ENCODE results near the gene NIPBL. TPM values are rescaled to one million over a fixed set of nuclear protein-coding genes. Genes with fewer than 3 reads are reported as not detected.
"Not testable (repeated sequence)": the region's sequence is repeated elsewhere in the genome, so short reads cannot be mapped to it uniquely, and the experiment has no call there.

The NIPBL gene
- total RNA-seq, 1 experiment from 2014 or later = 69.5 TPM

- H3K36me3 ChIP-seq (ENCODE audit: insufficient read depth, low read length, poor library complexity, severe bottlenecking) = no peaks in the 10 kb centered on the region
- no peak for TF ChIP-seq CTCF (conservative IDR thresholded peaks at IDR 0.05; ENCODE audit: low read depth, low read length)
- no peak for TF ChIP-seq EZH2 (IDR thresholded peaks at IDR 0.05; ENCODE audit: borderline replicate concordance, low read depth, low read length, poor library complexity, severe bottlenecking)
- DNase-seq (ENCODE audit: low spot score) = no peak
- peaks cover 12% of the 10 kb centered on the region for H3K9me3 ChIP-seq (ENCODE audit: low read depth, low read length, poor library complexity, severe bottlenecking)
- BruUV-seq (replicated peaks) = no TSS peak
- intact Hi-C loops (cut with micrococcal nuclease; ENCODE audit: unreplicated experiment) = no loop called here
- no peaks in the 10 kb centered on the region for H3K27me3 ChIP-seq (replicated peaks; ENCODE audit: insufficient read depth, low read depth, low read length, poor library complexity)
- H3K4me3 ChIP-seq (ENCODE audit: low read depth, low read length, poor library complexity, severe bottlenecking) = no peak overlapping the region
- H3K4me1 ChIP-seq (ENCODE audit: insufficient read depth, low read length, poor library complexity, severe bottlenecking) = no peaks in the 10 kb centered on the region
- no peak overlapping the region for H3K27ac ChIP-seq (ENCODE audit: low read depth, low read length, poor library complexity, severe bottlenecking)
- ChIA-PET POLR2A (ENCODE audit: low non-redundant PET) (no interaction called here), CTCF (no interaction called here)
These were observed 21.0 kb downstream of the NIPBL start for GRCh38 chr5:36897616-36898015.

- POLR2A ChIA-PET (ENCODE audit: low non-redundant PET) = no interaction called here
These were observed 23.3 kb downstream of the NIPBL start for GRCh38 chr5:36899860-36900259.

GRCh38 chr5:36900283-36900682, 23.7 kb downstream of the NIPBL start:
- no peak for TF ChIP-seq CTCF (conservative IDR thresholded peaks at IDR 0.05; ENCODE audit: low read depth, low read length)
- no peak for TF ChIP-seq EZH2 (IDR thresholded peaks at IDR 0.05; ENCODE audit: borderline replicate concordance, low read depth, low read length, poor library complexity, severe bottlenecking)
- BruUV-seq (replicated peaks) = no TSS peak
- H3K4me1 ChIP-seq (ENCODE audit: insufficient read depth, low read length, poor library complexity, severe bottlenecking) = no peaks in the 10 kb centered on the region
- intact Hi-C loops (cut with micrococcal nuclease; ENCODE audit: unreplicated experiment) = no loop called here
- peaks cover 17% of the 10 kb centered on the region for H3K9me3 ChIP-seq (ENCODE audit: low read depth, low read length, poor library complexity, severe bottlenecking)
- POLR2A ChIA-PET (ENCODE audit: low non-redundant PET) = no interaction called here
- CTCF ChIA-PET = no interaction called here
- no peaks in the 10 kb centered on the region for H3K27me3 ChIP-seq (replicated peaks; ENCODE audit: insufficient read depth, low read depth, low read length, poor library complexity)
- no peak overlapping the region for H3K27ac ChIP-seq (ENCODE audit: low read depth, low read length, poor library complexity, severe bottlenecking)
- no peak for DNase-seq (ENCODE audit: low spot score)
- no peaks in the 10 kb centered on the region for H3K36me3 ChIP-seq (ENCODE audit: insufficient read depth, low read length, poor library complexity, severe bottlenecking)
- H3K4me3 ChIP-seq (ENCODE audit: low read depth, low read length, poor library complexity, severe bottlenecking) = no peak overlapping the region

More at GRCh38 chr5:36899860-36900259, 23.3 kb downstream of the NIPBL start:
- H3K27ac ChIP-seq (ENCODE audit: low read depth, low read length, poor library complexity, severe bottlenecking) = no peak overlapping the region
- DNase-seq (ENCODE audit: low spot score) = no peak
- BruUV-seq (replicated peaks) = no TSS peak
- TF ChIP-seq CTCF (conservative IDR thresholded peaks at IDR 0.05; ENCODE audit: low read depth, low read length) = no peak
- TF ChIP-seq EZH2 (IDR thresholded peaks at IDR 0.05; ENCODE audit: borderline replicate concordance, low read depth, low read length, poor library complexity, severe bottlenecking) = no peak
- CTCF ChIA-PET = no interaction called here
- no peaks in the 10 kb centered on the region for H3K36me3 ChIP-seq (ENCODE audit: insufficient read depth, low read length, poor library complexity, severe bottlenecking)
- intact Hi-C loops (cut with micrococcal nuclease; ENCODE audit: unreplicated experiment) = no loop called here
- H3K9me3 ChIP-seq (ENCODE audit: low read depth, low read length, poor library complexity, severe bottlenecking) = peaks cover 17% of the 10 kb centered on the region
- H3K4me3 ChIP-seq (ENCODE audit: low read depth, low read length, poor library complexity, severe bottlenecking) = no peak overlapping the region
- no peaks in the 10 kb centered on the region for H3K4me1 ChIP-seq (ENCODE audit: insufficient read depth, low read length, poor library complexity, severe bottlenecking)
- H3K27me3 ChIP-seq (replicated peaks; ENCODE audit: insufficient read depth, low read depth, low read length, poor library complexity) = no peaks in the 10 kb centered on the region

GRCh38 chr5:36901077-36901476, 24.5 kb downstream of the NIPBL start:
- H3K4me1 ChIP-seq (ENCODE audit: insufficient read depth, low read length, poor library complexity, severe bottlenecking); H3K27ac ChIP-seq (ENCODE audit: low read depth, low read length, poor library complexity, severe bottlenecking); BruUV-seq (replicated peaks); POLR2A ChIA-PET (ENCODE audit: low non-redundant PET); H3K27me3 ChIP-seq (replicated peaks; ENCODE audit: insufficient read depth, low read depth, low read length, poor library complexity); CTCF ChIA-PET; DNase-seq (ENCODE audit: low spot score); H3K4me3 ChIP-seq (ENCODE audit: low read depth, low read length, poor library complexity, severe bottlenecking); H3K36me3 ChIP-seq (ENCODE audit: insufficient read depth, low read length, poor library complexity, severe bottlenecking); intact Hi-C loops (cut with micrococcal nuclease; ENCODE audit: unreplicated experiment): not testable (repeated sequence)
- peaks cover 17% of the 10 kb centered on the region for H3K9me3 ChIP-seq (ENCODE audit: low read depth, low read length, poor library complexity, severe bottlenecking)
